ENCODE results near the gene IGSF5. TPM values are rescaled to one million over a fixed set of nuclear protein-coding genes. Genes with fewer than 3 reads are reported as not detected.

The IGSF5 gene
- total RNA-seq, 1 experiment from 2014 or later, result not detected

GRCh38 chr21:39713905-39714304 is 31.1 kb upstream of the IGSF5 start:
- Histone ChIP-seq H3K36me3 (ENCODE audit: insufficient read depth, low read length, poor library complexity, severe bottlenecking) (no peaks in the 10 kb centered on the region), H3K4me1 (ENCODE audit: insufficient read depth, low read length, poor library complexity, severe bottlenecking) (no peaks in the 10 kb centered on the region), H3K9me3 (ENCODE audit: low read depth, low read length, poor library complexity, severe bottlenecking) (no peaks in the 10 kb centered on the region), H3K4me3 (ENCODE audit: low read depth, low read length, poor library complexity, severe bottlenecking) (no peak overlapping the region), H3K27ac (ENCODE audit: low read depth, low read length, poor library complexity, severe bottlenecking) (no peak overlapping the region), H3K27me3 (replicated peaks; ENCODE audit: insufficient read depth, low read depth, low read length, poor library complexity) (no peaks in the 10 kb centered on the region)
- BruUV-seq (replicated peaks), result no TSS peak
- no peak for DNase-seq (ENCODE audit: low spot score)
- intact Hi-C loops (cut with micrococcal nuclease; ENCODE audit: unreplicated experiment), result no loop called here
- ChIA-PET POLR2A (ENCODE audit: low non-redundant PET) (no interaction called here), CTCF (no interaction called here)
- TF ChIP-seq, protein P1, sequence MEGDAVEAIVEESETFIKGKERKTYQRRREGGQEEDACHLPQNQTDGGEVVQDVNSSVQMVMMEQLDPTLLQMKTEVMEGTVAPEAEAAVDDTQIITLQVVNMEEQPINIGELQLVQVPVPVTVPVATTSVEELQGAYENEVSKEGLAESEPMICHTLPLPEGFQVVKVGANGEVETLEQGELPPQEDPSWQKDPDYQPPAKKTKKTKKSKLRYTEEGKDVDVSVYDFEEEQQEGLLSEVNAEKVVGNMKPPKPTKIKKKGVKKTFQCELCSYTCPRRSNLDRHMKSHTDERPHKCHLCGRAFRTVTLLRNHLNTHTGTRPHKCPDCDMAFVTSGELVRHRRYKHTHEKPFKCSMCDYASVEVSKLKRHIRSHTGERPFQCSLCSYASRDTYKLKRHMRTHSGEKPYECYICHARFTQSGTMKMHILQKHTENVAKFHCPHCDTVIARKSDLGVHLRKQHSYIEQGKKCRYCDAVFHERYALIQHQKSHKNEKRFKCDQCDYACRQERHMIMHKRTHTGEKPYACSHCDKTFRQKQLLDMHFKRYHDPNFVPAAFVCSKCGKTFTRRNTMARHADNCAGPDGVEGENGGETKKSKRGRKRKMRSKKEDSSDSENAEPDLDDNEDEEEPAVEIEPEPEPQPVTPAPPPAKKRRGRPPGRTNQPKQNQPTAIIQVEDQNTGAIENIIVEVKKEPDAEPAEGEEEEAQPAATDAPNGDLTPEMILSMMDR (conservative IDR thresholded peaks at IDR 0.05; ENCODE audit: low read depth, low read length), result no peak
- TF ChIP-seq EZH2 (IDR thresholded peaks at IDR 0.05; ENCODE audit: borderline replicate concordance, low read depth, low read length, poor library complexity, severe bottlenecking), result no peak

DNA sequence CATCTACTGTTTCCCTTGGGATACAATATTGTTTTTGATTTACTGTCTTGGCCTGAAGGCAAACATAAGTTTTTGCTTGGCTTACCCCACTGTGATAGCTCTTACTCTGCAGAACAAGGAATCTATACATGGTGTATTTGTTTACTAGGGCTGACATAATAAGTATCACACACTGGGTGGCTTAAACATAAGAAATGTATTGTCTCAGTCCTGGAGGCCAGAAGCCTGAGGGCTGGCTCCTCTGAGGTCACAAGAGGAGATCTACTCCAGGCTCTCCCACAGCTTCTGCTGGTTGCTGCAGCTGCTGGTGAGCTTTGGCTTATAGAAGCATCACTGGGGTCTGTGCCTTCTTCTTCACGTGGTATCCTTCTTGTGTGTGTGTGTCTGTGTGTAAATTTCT is 30.7 kb upstream of the IGSF5 start:
- Histone ChIP-seq H3K36me3 (ENCODE audit: insufficient read depth, low read length, poor library complexity, severe bottlenecking) (no peaks in the 10 kb centered on the region), H3K27ac (ENCODE audit: low read depth, low read length, poor library complexity, severe bottlenecking) (no peak overlapping the region), H3K4me1 (ENCODE audit: insufficient read depth, low read length, poor library complexity, severe bottlenecking) (no peaks in the 10 kb centered on the region), H3K27me3 (replicated peaks; ENCODE audit: insufficient read depth, low read depth, low read length, poor library complexity) (no peaks in the 10 kb centered on the region), H3K4me3 (ENCODE audit: low read depth, low read length, poor library complexity, severe bottlenecking) (no peak overlapping the region), H3K9me3 (ENCODE audit: low read depth, low read length, poor library complexity, severe bottlenecking) (no peaks in the 10 kb centered on the region)
- CTCF ChIA-PET, result no interaction called here
- POLR2A ChIA-PET (ENCODE audit: low non-redundant PET), result no interaction called here
- no TSS peak for BruUV-seq (replicated peaks)
- intact Hi-C loops (cut with micrococcal nuclease; ENCODE audit: unreplicated experiment), result no loop called here
- DNase-seq (ENCODE audit: low spot score), result no peak
- TF ChIP-seq EZH2 (IDR thresholded peaks at IDR 0.05; ENCODE audit: borderline replicate concordance, low read depth, low read length, poor library complexity, severe bottlenecking), result no peak
- TF ChIP-seq, protein P1 (conservative IDR thresholded peaks at IDR 0.05; ENCODE audit: low read depth, low read length), result no peak

DNA sequence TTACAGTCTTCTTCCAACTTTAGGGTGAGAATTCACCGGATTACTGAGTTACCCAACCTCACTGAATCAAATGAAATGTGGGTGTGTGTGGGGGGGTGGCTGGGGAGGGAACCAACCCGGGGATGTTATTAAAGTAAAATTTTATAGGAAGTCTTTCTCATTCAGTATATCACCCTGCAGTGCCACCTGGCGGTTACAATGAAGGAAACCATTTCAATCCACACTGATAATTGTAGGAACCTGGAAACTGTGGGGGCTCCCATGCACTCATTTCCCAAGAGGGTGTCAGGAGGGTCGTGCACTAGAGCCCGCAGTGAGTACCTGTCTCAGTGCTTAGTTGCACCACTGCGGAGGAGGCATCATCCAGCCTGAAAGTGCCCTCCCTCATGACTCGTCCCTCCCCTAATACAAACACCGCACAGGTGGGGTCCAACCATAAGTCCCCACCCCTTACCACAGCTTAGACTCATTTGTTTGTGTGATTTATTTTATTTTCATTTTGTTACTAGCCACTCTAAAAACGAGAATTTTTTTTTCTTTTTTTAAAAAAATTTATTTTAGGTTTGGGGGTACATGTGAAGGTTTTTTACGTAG is 29.1 kb upstream of the IGSF5 start:
- no peaks in the 10 kb centered on the region for H3K36me3 ChIP-seq (ENCODE audit: insufficient read depth, low read length, poor library complexity, severe bottlenecking)
- H3K27me3 ChIP-seq (replicated peaks; ENCODE audit: insufficient read depth, low read depth, low read length, poor library complexity), result no peaks in the 10 kb centered on the region
- H3K9me3 ChIP-seq (ENCODE audit: low read depth, low read length, poor library complexity, severe bottlenecking), result no peaks in the 10 kb centered on the region
- ChIA-PET POLR2A (ENCODE audit: low non-redundant PET) (no interaction called here), CTCF (interaction anchor here (0.7 kb wide), 2 partner anchors 192 to 198 kb away, joined by 4 to 8 read pairs; no protein-coding TSS in a partner anchor)
- intact Hi-C loops (cut with micrococcal nuclease; ENCODE audit: unreplicated experiment), result loop anchor here (1.0 kb wide), 1 partner anchor 198 kb away; no protein-coding TSS in a partner anchor
- DNase-seq (ENCODE audit: low spot score), result peak; percentile 58
- TF ChIP-seq EZH2 (IDR thresholded peaks at IDR 0.05; ENCODE audit: borderline replicate concordance, low read depth, low read length, poor library complexity, severe bottlenecking), result no peak
- TF ChIP-seq, protein P1 (conservative IDR thresholded peaks at IDR 0.05; ENCODE audit: low read depth, low read length), result peak; percentile 70
- no peak overlapping the region for H3K4me3 ChIP-seq (ENCODE audit: low read depth, low read length, poor library complexity, severe bottlenecking)
- H3K4me1 ChIP-seq (ENCODE audit: insufficient read depth, low read length, poor library complexity, severe bottlenecking), result no peaks in the 10 kb centered on the region
- no TSS peak for BruUV-seq (replicated peaks)
- H3K27ac ChIP-seq (ENCODE audit: low read depth, low read length, poor library complexity, severe bottlenecking), result no peak overlapping the region
